GM21367 (cell line): ENCODE data around the gene SPOCK3.

Experiments
- ATAC-seq: cut with Tn5 transposase; IDR thresholded peaks from one replicate; pipeline ENCODE4 v1.9.1; 2021; ENCODE audit not compliant: unreplicated experiment

SPOCK3 gene

DNA sequence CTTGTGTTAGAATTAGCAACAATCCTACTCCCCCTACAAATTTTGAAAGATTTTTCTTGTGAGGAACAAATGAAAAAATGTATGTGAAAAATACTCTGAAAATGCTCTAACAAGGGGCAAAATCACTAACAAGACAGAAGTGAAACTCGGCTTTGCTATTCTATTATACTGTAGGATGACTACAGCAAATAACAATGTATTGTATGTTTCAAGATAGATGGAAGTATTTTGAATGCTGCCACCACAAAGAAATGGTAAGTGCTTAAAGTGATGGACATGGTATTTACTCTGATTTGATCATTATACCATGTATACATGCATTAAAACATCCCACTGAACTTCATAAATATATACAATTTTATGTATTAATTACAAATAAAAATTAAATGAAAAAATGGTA is 192.8 kb downstream of the SPOCK3 start:
- ATAC-seq, result no peak

GRCh38 chr4:167035390-167035789 is 198.9 kb downstream of the SPOCK3 start:
- ATAC-seq, result no peak

- no peak for ATAC-seq
Observed at GRCh38 chr4:167034983-167035382, 199.3 kb downstream of the SPOCK3 start.

GRCh38 chr4:167032871-167033270 is 201.4 kb downstream of the SPOCK3 start:
- ATAC-seq, result no peak

DNA sequence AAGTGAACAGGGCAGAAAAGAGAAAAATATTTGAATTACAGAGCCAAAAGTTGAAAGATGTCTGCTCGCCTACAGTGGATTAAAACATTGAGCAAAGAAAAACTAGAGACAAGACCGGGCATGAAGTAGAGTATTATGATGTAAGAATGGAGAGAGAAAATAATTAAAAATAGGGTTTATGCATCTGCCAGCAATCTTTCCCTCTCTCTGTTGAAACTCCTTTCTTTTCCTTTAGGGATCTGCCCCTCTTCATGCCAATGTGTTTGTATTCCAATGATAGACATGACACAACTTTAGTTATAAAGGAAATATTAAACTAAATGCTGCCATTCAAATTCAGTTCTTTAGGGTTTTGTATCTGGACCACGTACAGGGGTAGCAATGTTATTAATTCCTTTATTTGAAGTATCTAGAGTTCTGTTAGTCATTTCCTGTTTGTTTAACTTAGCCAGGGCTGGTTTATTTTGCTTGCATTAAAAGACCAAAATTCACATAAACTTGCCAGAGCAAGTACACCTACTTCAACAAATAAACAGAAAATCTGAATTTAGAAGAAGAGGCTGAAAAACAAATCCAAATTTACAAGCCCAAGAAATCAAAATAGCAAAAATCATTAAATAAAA is 202.6 kb downstream of the SPOCK3 start:
- no peak for ATAC-seq

DNA sequence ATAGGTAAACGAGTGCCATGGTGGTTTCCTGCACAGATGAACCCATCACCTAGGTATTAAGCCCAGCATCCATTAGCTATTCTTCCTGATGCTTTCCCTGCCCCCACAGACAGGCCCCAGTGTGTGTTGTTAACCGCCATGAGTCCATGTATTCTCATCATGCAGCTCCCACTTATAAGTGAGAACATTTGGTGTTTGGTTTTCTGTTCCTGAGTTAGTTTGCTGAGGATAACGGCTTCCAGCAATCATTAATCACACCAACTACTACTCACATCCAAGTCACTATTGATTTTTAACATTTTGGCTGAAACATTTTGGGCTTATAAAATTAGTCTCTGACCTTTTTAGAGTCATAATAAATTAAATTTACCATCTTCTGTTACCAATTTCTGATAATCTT is 205.3 kb downstream of the SPOCK3 start:
- no peak for ATAC-seq

- no peak for ATAC-seq
Observed at GRCh38 chr4:167025670-167026069, 208.6 kb downstream of the SPOCK3 start.

DNA sequence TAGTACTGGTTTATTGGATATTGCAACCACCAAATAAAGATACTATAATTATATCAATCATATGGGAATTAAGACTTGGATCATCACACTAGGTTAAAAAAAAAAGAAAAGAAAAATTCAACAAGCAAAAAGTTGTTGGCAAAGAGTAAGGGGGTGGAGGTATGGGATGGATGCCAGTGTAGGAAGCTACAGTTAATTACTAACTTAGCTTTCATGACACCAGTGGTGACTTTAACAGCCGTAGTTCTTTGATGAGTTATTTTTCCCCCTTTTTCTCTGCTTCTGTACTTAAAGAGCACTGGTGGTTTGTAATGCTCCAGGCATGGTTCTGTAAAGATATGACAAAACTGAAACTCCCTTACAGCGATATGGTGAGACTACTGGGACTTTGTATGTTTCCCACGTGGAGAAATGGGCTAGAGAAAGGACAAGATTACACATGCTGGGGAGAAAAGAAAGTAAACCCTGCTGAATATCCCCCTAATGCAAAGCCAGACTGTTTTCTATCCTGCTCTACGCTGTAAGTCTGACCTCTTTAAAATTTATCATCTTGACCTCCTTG is 210.8 kb downstream of the SPOCK3 start:
- no peak for ATAC-seq

DNA sequence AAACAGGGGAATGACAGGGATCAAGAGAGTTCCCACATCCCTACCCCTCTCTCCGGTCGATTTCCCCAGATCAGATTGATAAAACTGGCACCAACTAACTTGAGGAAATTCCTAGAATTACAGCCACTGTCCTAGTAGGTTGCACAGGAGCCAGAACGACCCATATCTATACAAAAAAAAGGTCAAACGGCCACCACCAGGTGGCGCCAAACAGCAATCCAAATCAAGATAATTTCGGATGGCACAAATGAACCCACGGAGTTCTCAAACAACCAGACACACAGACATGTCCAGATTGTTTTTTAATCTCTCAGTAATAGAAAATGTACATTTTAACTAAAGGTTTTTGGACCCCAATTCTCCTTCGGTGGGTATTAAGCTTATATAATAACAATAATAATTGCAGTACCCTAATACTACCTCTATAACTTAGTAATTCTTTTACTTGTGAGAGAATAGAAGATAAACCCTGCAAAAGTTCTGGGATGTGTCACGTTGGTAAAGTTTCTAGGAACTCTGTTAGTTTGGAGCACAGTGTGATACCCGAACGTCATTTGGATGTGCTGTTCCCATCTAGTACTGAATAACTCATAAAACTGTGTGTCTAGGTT is 212.6 kb downstream of the SPOCK3 start:
- ATAC-seq, result peak; percentile 72

DNA sequence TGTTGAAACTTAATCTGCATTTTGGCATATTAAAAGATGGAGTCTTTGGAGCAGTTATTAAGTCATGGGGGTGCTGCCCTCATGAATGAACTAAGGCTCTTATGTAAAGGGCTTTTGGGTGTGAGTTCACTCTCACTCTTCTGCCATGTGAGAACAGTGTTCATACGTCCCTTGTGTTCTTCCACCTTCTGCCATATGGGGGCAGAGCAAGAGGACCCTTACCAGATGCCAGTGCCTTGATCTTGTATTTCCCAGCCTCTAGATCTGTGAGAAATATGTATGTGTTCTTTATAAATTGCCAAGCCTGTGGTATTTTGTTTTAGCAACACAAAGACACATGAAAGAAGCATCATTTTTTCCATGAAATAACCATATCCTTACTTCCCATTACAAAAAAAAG is 213.9 kb downstream of the SPOCK3 start:
- ATAC-seq, result peak; percentile 50

DNA sequence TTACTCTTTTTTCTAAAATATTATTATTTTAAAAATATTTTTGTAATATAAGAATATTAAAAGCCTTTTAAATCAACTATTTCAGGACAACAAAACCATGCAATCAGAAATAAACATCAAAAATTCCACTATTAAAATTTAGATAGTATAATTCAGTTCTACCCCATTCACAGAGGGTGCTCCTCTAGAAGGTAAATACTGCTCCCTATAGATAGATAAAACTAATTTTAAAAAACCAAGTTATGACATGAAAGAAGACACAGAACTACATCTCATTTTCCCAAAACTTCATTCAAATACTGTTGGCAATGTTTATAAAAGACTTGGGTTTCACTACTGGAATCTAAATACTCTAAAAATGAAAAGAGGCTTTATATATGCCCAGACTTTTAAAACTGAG is 219.3 kb downstream of the SPOCK3 start:
- no peak for ATAC-seq

DNA sequence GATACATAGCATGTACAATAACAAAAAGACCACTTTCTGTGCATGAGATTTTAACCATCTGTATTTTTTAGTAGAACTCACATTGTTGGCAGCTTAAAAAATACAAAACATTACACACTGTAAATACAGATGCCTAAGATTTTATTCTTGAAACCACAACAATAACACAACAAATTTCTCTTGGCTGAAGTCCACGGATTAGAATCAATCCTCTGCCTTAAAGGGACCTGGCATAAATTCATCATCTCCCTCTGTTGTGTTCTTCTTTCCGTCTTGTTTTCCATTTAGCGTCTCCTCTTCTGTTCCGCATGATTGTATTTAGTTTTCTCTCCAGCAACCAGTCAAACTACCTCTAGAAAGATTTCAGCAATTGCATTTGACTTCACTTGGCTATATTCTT is 231.0 kb downstream of the SPOCK3 start:
- no peak for ATAC-seq

DNA sequence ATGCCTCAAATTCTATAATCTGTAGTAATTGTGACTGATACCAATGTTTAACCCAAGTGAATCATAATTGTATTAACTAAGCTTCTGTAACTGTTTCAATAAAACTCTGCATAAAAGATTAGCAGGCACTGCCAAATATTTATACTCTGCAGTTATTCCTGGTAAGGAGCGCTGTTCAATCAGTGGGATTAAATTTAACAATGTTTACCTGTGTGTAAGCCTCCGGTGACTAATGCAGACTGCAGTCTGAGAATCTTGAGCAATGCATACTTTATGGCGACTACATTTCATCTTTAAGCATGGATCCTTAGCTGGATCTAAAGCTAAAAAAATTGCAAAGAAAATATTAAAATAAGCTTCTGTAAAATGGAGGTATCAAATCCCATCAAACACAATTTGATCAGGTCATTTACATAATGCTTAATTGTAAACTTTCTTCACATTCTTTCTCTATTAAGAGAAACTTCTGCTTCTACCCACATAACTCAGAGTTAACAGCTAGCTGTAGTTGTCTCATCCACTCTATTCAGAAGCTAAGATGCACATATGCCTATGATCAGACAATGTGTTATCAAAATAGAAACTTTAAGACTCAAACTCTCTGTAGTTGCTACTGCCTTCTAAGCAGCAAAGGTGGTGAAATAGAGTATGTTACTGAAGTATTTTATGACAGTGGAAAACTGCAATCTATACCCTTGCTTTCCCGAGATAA is 234.0 kb downstream of the SPOCK3 start:
- ATAC-seq, result no peak

GRCh38 chr4:166996216-166996615 is 238.1 kb downstream of the SPOCK3 start:
- no peak for ATAC-seq

- ATAC-seq, result no peak
Observed at GRCh38 chr4:166994686-166995085, 239.6 kb downstream of the SPOCK3 start.

DNA sequence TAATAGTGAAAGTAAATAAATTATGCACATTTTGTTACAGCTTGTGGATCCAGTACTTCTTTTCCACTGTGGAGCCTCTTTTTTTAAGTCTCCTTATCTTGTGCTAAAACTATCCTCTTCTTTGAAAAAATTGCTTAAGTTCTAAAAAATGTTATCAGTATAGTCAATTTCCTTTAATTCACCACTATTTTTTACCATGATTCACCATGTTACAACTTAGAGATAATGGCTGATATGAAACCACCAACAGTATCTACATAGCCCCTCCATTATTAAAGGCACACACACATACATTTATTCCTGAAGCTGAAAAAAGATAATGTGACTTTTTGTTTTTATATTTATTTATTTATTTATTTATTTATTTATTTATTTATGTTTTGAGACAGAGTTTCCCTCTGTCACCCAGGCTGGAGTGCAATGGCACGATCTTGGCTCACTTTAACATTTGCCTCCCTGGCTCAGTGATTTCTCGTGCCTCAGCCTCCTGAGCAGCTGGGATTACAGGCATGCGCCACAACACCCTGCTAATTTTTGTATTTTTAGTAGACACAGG is 243.2 kb downstream of the SPOCK3 start:
- no peak for ATAC-seq

DNA sequence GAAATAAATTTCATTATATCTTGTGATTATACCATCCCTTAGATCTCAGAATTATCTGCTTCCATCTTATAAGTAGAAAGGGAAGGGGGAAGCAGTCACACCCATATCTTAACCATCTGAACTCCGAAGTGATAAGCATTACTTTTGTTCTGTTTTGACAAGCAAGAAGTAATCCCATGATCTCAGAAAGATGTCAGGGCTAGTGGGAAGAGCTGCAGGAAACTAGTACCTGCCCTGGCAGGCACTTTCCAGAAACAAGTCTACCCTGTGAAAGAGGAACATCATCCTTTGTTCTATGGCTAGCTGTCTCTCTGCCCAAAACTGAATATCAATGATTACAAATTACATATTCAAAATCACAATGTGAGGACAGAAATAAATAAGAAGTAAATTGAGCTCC is 244.4 kb downstream of the SPOCK3 start:
- no peak for ATAC-seq

DNA sequence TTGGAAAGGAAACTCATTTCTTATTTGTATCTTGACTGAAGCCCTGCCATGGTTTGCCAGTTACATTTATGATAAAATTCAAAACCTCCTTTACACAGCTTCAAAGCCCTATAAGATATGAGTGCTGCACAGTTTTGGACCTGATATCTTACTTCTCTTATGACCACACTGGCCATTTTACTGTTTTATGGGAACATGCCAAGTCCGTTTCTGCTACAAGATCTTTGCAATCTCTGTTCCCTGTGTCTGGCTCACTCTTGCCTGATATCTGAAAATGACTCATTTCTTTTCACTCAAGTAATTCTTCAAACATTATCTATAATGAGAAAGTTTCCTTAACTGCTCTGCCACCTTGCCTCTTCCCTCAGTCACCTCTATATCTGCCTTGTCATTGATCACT is 247.3 kb downstream of the SPOCK3 start:
- ATAC-seq, result no peak

GRCh38 chr4:166981847-166982246 is 252.4 kb downstream of the SPOCK3 start:
- no peak for ATAC-seq

GRCh38 chr4:166980419-166980818 is 253.9 kb downstream of the SPOCK3 start:
- no peak for ATAC-seq

DNA sequence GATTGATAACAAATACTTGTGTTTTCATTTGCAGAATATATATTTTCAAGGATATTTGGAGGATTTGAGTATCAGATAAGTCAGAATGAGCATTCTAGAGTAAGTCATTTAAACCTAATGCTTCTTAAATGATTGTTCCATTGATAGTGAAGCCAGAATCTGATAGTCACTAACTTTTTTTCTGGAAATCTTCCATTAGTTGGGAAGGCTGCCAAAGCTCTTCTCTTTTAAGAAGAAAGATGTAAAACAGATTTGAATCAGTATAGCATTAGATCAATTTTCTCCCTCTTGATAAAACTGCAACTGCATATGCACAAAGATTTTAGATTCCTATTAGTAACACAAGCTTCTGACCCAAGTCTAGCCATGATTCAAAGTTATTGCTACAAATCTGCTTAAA is 256.7 kb downstream of the SPOCK3 start:
- no peak for ATAC-seq

GRCh38 chr4:166972071-166972470 is 262.2 kb downstream of the SPOCK3 start:
- no peak for ATAC-seq
